COLO668 (cell line): Measurements from ENCODE around the gene NDUFA9.

Source experiments
- DNase-seq: peaks from one replicate; lab custom pipeline; 2025; ENCODE audit not compliant: unreplicated experiment; lab: John Stamatoyannopoulos, UW

The NDUFA9 gene

GRCh38 chr12:4648501-4649357 is at the start of gene NDUFA9, which contains the start of gene AKAP3:
NDUFA9 (plus strand) TSS chr12:4649114; CDS start chr12:4649127, 13 bp downstream.
AKAP3 (minus strand) TSS chr12:4649051; CDS start chr12:4638196, 10,855 bp downstream.
- DNase-seq: peak; percentile 65

- no peak for DNase-seq
These were observed 45.5 kb upstream of the NDUFA9 start for GRCh38 chr12:4603421-4603820.

- no peak for DNase-seq
These were observed 45.0 kb upstream of the NDUFA9 start for GRCh38 chr12:4603946-4604345.

- peak; percentile 53 for DNase-seq
These were observed 44.2 kb upstream of the NDUFA9 start for GRCh38 chr12:4604684-4605193.

- DNase-seq: no peak
These were observed 41.9 kb upstream of the NDUFA9 start for GRCh38 chr12:4607056-4607455.

GRCh38 chr12:4609071-4609470 is 39.8 kb upstream of the NDUFA9 start:
- DNase-seq: no peak

- no peak for DNase-seq
These were observed 38.4 kb upstream of the NDUFA9 start for GRCh38 chr12:4610481-4610880.

GRCh38 chr12:4615667-4616066 is 33.2 kb upstream of the NDUFA9 start:
- DNase-seq: no peak

GRCh38 chr12:4621511-4621910 is 27.4 kb upstream of the NDUFA9 start:
- no peak for DNase-seq

GRCh38 chr12:4626543-4626942 is 22.4 kb upstream of the NDUFA9 start:
- DNase-seq: no peak

GRCh38 chr12:4628406-4628805 is 20.5 kb upstream of the NDUFA9 start:
- no peak for DNase-seq

- DNase-seq: no peak
These were observed 18.7 kb upstream of the NDUFA9 start for GRCh38 chr12:4630262-4630661.

GRCh38 chr12:4643747-4644146 is 5.2 kb upstream of the NDUFA9 start:
- DNase-seq: no peak

- no peak for DNase-seq
These were observed 3.9 kb upstream of the NDUFA9 start for GRCh38 chr12:4645023-4645422.

- no peak for DNase-seq
These were observed 812 bp upstream of the NDUFA9 start for GRCh38 chr12:4648104-4648500.

GRCh38 chr12:4649358-4649661 is 396 bp downstream of the NDUFA9 start:
- no peak for DNase-seq

- DNase-seq: no peak
These were observed 4.3 kb downstream of the NDUFA9 start for GRCh38 chr12:4653257-4653656.

- no peak for DNase-seq
These were observed 4.8 kb downstream of the NDUFA9 start for GRCh38 chr12:4653691-4654090.

GRCh38 chr12:4663971-4664505 is 15.1 kb downstream of the NDUFA9 start:
- DNase-seq: no peak

GRCh38 chr12:4665236-4665635 is 16.3 kb downstream of the NDUFA9 start:
- DNase-seq: no peak

- no peak for DNase-seq
These were observed 30.8 kb downstream of the NDUFA9 start for GRCh38 chr12:4679711-4680110.

- DNase-seq: no peak
These were observed 32.8 kb downstream of the NDUFA9 start for GRCh38 chr12:4681732-4682131.

- DNase-seq: no peak
These were observed 36.4 kb downstream of the NDUFA9 start for GRCh38 chr12:4685317-4685716.
